ENCODE measurements around the gene ARFGAP2.
A peak's percentile ranks its signal among the peaks of the same experiment; 100 is the strongest.
"Not testable (repeated sequence)": the region's sequence is repeated elsewhere in the genome, so short reads cannot be mapped to it uniquely, and the experiment has no call there.

ARFGAP2 gene

GRCh38 chr11:47148903-47149531 lies 27.7 kb downstream of the ARFGAP2 start:
- no peak for DNase-seq (ENCODE audit: low read depth in 2 of 2)

GRCh38 chr11:47148270-47148669 lies 28.4 kb downstream of the ARFGAP2 start:
- DNase-seq (ENCODE audit: low read depth in 2 of 2), result no peak

DNA sequence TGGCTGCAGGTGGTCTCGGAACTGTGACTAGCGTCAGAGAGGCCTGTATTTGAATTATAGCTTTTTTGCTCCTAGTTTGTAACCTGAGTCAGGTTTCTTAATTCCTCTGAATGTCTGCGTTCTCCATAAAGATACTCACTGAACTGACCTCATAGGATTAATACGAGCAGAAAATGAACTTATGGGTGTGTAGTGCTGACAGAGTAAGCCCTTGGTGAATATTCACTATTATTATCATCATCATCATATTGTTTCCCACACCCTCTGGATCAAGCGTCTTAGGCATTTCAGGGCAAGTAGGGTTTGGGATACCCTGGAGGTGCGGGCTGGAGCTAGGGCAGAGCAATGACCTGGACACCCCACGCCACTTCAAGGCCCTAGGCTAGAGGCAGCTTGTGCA lies 29.0 kb downstream of the ARFGAP2 start:
- DNase-seq (ENCODE audit: low read depth in 2 of 2), result no peak

DNA sequence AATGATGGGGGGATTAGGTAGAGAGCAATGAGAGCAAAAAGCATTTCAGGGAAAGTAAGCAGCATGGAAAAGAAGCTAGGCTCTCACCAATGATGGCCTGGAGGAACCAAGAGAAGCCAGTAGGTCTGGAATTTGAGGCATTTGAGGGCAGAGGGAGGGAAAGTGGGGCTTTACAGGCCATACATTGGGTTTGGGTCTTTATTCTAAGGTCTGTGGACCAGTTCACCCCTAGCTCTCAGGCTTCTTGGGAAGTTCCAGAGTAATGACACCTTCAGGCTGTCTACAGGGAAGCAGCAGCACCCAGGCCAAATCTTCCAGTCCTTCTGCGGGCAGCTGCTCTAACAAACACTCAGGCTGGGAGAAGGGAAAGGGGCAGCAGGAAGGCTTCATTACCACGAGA lies 29.4 kb downstream of the ARFGAP2 start:
- no peak for DNase-seq (ENCODE audit: low read depth in 2 of 2)

DNA sequence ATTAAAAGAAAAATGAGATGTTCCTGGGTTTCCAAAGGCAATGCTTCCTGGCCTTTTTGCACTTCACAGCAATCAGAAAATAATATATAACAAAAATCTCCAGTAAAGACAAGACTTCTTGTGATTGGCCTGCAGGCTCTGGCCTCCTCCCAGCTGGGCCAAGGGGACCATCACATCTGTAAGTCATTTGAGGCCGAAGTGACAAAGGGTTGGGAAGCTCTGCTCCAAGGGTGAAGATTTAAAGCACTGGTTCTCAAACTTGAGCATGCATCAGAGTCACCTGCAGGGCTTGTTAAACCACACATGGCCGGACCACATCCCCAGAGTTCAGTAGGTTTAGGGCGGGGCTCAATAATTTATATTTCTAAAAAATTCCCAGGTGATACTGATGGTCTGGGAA lies 32.1 kb downstream of the ARFGAP2 start:
- no peak for DNase-seq (ENCODE audit: low read depth in 2 of 2)

- peak; percentile 35 to 48 for DNase-seq (ENCODE audit: low read depth in 2 of 2)
Measured at GRCh38 chr11:47143322-47143721, 33.4 kb downstream of the ARFGAP2 start.

- DNase-seq (ENCODE audit: low read depth in 2 of 2), result no peak
Measured at GRCh38 chr11:47139878-47140277, 36.8 kb downstream of the ARFGAP2 start.

GRCh38 chr11:47137476-47137875 lies 39.2 kb downstream of the ARFGAP2 start:
- DNase-seq (ENCODE audit: low read depth in 2 of 2), result no peak

GRCh38 chr11:47136921-47137320 lies 39.8 kb downstream of the ARFGAP2 start:
- DNase-seq (ENCODE audit: low read depth in 2 of 2), result no peak

- DNase-seq (ENCODE audit: low read depth in 2 of 2), result no peak
Measured at GRCh38 chr11:47136327-47136726, 40.4 kb downstream of the ARFGAP2 start.

GRCh38 chr11:47132981-47133380 lies 43.7 kb downstream of the ARFGAP2 start:
- DNase-seq (ENCODE audit: low read depth in 2 of 2), result no peak

DNA sequence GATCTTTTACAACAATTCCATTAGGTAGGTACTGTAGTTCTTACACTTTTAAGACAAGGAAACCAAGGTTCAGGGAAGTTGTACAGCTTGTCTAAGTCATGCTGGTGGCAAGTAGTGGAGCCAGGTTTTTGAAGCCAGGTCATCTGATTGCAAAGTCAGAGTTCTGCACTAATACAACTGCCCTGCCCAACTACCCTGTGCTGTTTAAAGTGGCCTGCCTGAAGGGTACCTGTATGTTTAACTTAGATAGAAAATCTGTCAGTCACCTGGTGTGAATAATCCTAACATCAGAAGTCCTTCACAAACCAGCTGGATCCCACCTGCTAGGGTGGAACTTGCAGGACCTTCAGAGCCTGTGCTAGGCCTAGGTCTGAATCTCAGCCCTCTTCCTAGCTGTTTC lies 44.2 kb downstream of the ARFGAP2 start:
- no peak for DNase-seq (ENCODE audit: low read depth in 2 of 2)

DNA sequence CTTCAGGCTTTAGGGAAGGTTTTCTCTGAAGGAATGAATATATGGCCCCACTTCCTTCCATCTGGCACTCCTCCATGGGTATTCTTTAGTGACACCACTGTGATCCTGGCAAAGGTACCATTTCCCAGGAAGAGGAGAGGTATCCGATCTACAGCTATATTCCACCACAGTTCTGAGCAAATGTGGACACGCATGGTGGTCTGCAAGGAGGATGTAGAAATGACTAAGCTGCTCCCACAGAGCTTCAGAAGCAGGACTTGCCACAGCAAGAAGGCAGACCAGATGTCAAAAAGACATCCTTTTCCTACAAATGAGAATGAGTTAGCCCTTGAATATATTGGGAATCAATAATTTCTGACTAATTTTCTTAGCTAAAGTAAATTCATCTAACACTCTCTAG lies 45.5 kb downstream of the ARFGAP2 start:
- DNase-seq (ENCODE audit: low read depth in 2 of 2), result no peak

- no peak for DNase-seq (ENCODE audit: low read depth in 2 of 2)
Measured at GRCh38 chr11:47130543-47130942, 46.1 kb downstream of the ARFGAP2 start.

- DNase-seq (ENCODE audit: low read depth in 2 of 2), result no peak
Measured at GRCh38 chr11:47127213-47127612, 49.5 kb downstream of the ARFGAP2 start.

- no peak for DNase-seq (ENCODE audit: low read depth in 2 of 2)
Measured at GRCh38 chr11:47125083-47125482, 51.6 kb downstream of the ARFGAP2 start.

DNA sequence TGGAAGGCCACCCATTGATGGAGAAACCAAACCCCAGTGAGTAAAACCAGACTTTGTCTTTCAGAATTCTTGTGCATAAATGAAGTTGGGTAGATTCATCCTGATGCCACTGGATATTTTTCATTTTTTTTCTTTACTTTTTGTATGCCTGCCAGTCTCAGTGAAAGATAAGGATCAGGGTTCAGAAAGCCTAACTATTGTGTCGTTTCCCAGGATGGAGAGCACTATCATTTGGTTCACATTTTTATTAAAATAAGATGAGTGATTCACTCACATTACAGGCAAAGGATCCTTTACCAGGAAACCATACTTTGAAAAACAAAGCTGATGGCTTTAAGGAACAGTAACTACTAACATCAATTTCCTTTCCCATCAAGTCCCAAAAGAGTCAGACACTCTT lies 52.0 kb downstream of the ARFGAP2 start:
- no peak for DNase-seq (ENCODE audit: low read depth in 2 of 2)

DNA sequence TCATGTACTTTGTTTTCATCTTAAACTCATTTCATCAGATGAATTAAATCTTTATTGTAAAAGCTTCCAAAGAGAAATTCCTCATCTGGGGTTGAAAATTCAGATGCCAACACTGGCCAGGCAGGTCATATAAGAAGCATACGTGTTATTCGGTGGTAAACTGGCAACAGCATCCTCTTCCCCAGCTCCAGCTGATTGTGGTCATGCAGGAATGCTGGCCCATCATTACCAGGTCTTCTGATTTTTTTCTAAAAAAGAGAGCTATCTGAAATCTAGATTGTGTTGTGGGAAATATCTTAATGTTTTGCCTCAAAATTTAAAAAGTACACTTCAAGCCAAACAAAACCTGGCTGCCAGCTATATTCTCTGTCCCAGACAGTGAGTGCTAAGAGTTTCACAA lies 53.6 kb downstream of the ARFGAP2 start:
- DNase-seq (ENCODE audit: low read depth in 2 of 2), result no peak

- no peak for DNase-seq (ENCODE audit: low read depth in 2 of 2)
Measured at GRCh38 chr11:47121731-47122130, 54.9 kb downstream of the ARFGAP2 start.

DNA sequence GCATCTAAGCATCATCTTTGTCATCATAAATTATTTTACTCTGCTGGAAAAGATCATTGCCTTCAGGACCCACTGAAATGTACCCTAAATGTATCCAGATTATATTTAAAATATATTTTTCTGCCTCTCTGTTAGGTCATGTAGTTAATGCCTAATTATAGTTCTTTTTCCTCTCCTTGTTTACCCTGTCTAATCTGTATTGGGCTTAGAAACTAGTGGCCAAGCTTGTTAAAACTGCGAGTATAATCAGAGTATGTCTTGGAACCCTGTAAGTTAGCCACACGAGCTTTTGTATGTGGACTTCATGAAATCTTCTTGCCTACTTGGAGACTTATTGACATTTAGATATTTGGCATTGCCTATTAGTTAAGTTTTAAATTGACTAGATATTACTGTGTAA lies 55.6 kb downstream of the ARFGAP2 start:
- DNase-seq (ENCODE audit: low read depth in 2 of 2), result no peak

DNA sequence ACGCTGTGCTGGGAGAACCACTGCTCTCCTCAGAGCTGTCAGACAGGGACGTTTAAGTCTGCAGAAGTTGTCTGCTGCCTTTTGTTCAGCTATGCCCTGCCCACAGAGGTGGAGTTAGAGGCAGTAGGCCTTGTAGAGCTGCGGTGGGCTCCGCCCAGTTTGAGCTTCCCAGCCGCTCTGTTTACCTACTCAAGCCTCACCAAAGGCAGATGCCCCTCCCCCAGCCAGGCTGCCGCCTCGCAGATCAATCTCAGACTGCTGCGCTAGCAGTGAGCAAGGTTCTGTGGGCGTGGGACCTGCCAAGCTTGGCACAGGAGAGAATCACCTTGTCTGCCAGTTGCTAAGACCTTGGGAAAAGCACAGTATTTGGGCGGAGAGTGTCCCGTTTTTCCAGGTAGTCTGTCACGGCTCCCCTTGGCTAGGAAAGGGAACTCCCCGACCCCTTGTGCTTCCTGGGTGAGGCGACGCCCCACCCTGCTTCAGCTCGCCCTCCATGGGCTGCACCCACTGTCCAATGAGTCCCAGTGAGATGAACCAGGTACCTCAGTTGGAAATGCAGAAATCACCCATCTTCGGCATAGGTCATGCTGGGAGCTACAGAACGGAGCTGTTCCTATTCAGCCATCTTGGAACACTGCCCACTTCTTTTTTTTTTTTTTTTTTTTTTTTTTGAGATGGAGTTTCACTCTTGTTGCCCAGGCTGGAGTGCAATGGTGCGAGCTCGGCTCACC lies 57.6 kb downstream of the ARFGAP2 start:
- not testable (repeated sequence) for DNase-seq (ENCODE audit: low read depth in 2 of 2)
